ENCODE data around the gene TRAPPC10.
"Not testable (repeated sequence)": the region's sequence is repeated elsewhere in the genome, so short reads cannot be mapped to it uniquely, and the experiment has no call there.

- TF ChIP-seq EZH2 (IDR thresholded peaks at IDR 0.05); POLR2AphosphoS5 (IDR thresholded peaks at IDR 0.05; ENCODE audit: borderline replicate concordance, low read depth, low read length): not testable (repeated sequence)
Measured at GRCh38 chr21:44154816-44155230, 142.7 kb downstream of the TRAPPC10 start.
